ENCODE results near the gene RMDN2.
"Not testable (repeated sequence)": the region's sequence is repeated elsewhere in the genome, so short reads cannot be mapped to it uniquely, and the experiment has no call there.

RMDN2 gene

GRCh38 chr2:37921781-37922180 lies 3.3 kb upstream of the RMDN2 start:
- in situ Hi-C loops (cut with HindIII; ENCODE audit: low pct_unique_long_range_greater_than_20kb, low sequenced_read_pairs) = no loop called here
- no peak for DNase-seq (ENCODE audit: low read depth in 1 of 2, low spot score in 1 of 2)

DNA sequence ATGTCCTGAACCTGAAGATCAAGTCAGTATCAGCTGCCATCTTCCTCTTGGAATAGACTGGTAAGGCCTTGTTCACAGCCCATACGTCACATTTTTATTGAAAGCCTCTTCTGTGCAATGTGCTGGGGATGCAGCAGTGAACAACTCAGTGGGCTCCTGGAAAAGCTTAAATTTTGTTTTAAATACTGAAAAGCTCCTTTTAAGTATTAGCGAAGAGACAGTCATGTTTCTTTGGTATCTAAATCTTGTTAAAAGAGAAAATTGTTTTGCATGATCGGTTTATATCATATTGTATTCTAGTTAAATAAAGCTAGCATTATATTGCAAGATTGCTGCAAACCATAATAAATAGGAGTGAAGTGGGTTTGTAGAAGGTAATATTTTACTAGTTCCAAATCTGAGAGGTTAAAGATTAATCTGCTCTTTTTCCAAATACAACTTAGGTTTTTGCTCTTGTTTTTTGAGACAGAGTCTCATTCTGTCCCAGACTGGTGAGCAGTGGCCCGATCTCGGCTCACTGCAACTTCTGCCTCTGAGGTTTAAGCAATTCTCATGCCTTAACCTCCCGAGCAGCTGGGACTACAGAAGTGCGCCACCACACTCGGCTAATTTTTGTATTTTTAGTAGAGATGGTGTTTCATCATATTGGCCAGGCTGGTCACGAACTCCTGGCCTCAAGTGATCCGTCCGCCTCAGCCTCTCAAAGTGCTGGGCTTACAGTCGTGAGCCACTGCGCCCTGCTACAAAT lies 1.6 kb upstream of the RMDN2 start:
- in situ Hi-C loops (cut with HindIII; ENCODE audit: low pct_unique_long_range_greater_than_20kb, low sequenced_read_pairs) = no loop called here
- no peak for DNase-seq (ENCODE audit: low read depth in 1 of 2, low spot score in 1 of 2)
- no peak for TF ChIP-seq JUND (IDR thresholded peaks at IDR 0.05; ENCODE audit: low read depth)

More at GRCh38 chr2:37921781-37922180, 3.3 kb upstream of the RMDN2 start:
- TF ChIP-seq JUND (IDR thresholded peaks at IDR 0.05; ENCODE audit: low read depth) = no peak

DNA sequence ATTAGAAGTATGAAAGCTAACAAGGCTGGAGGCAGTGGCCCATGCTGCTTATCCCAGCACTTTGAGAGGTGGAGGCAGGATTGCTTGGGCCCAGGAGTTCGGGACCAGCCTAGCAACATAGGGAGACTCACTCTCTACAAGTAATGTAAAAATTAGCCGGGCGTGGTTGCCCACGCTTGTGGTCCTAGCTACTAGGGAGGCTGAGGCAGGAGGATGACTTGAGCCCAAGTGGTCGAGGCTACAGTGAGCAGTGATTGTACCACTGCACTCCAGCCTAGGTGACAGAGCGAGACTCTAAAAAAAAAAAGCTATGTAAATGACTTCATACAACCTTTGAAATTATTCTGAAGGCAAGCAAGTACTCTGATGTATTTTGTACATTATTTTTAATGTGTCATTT lies 1.5 kb downstream of the RMDN2 start:
- TF ChIP-seq JUND (IDR thresholded peaks at IDR 0.05; ENCODE audit: low read depth) = no peak
- no peak for DNase-seq (ENCODE audit: low read depth in 1 of 2, low spot score in 1 of 2)
- in situ Hi-C loops (cut with HindIII; ENCODE audit: low pct_unique_long_range_greater_than_20kb, low sequenced_read_pairs) = no loop called here

DNA sequence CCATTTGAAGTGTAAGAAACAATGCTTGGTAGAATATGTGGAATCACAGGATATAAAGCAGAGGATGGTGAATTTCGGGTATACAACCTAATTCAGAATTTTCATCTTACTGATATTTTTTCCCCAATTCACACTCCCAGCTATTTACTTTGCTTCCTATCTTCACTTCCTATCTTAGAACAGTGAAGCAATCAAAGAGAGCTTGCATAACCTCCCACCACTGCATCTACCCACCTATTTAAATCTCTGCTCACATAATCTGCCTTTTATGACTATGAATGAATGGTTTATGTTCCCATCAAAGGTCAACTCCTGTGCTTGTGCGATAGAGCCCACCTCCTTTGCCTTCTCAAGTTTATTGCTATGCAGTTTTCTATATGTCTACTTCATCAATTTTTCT lies 3.3 kb downstream of the RMDN2 start:
- TF ChIP-seq JUND (IDR thresholded peaks at IDR 0.05; ENCODE audit: low read depth) = no peak
- no peak for DNase-seq (ENCODE audit: low read depth in 1 of 2, low spot score in 1 of 2)
- in situ Hi-C loops (cut with HindIII; ENCODE audit: low pct_unique_long_range_greater_than_20kb, low sequenced_read_pairs) = no loop called here

- in situ Hi-C loops (cut with HindIII; ENCODE audit: low pct_unique_long_range_greater_than_20kb, low sequenced_read_pairs); DNase-seq (ENCODE audit: low read depth in 1 of 2, low spot score in 1 of 2): not testable (repeated sequence)
Observed at GRCh38 chr2:37930392-37930791, 5.3 kb downstream of the RMDN2 start.

DNA sequence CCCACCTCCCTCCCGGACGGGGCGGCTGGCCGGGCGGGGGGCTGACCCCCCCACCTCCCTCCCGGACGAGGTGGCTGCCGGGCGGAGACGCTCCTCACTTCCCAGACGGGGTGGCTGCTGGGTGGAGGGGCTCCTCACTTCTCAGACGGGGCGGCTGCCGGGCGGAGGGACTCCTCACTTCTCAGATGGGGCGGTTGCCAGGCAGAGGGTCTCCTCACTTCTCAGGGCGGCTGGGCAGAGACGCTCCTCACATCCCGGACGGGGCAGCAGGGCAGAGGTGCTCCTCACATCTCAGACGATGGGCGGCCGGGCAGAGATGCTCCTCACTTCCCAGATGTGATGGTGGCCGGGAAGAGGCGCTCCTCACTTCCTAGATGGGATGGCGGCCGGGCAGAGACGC lies 7.8 kb downstream of the RMDN2 start:
- DNase-seq (ENCODE audit: low read depth in 1 of 2, low spot score in 1 of 2); in situ Hi-C loops (cut with HindIII; ENCODE audit: low pct_unique_long_range_greater_than_20kb, low sequenced_read_pairs): not testable (repeated sequence)

DNA sequence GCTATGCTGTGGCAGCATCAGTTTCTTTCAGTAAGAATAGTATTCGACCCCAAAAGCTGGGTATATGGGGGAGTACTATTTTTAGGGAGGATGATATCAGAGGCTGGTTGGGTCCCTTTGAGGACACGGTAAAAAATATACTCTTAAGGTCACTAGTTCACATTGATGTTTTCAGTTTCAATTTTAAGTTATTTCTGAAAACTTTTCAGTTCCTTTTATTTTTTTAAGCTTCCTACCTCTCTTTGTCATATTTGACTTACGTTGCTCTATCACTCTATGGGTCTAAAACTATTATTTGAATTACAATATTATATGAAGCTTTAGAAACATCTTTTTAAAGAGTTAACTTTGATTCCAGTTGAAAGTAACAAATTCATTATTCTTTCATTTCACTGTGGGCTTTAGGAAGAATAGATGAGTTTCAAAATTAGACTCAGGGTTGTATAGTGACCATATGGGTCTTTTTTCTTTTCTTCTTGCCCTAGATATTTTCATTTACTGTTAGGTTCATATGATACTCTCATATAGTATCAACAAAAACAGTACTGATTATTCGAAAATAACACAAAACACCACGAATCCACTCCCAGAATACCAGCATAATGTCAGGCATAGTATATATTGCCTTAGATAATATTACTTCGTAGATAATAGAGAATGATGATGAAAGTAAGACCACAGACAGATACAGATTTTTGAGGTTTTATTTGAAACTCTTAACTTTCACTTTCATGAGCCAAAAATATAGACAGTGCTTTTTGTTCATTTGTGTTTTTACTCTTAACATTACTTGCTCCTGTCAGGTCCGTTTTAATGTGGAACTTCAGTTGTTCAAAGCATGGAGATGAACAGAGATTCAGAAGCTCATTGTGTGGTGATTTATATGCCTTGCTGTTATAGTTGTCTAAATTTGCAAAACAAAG lies 9.8 kb downstream of the RMDN2 start:
- DNase-seq (ENCODE audit: low read depth in 1 of 2, low spot score in 1 of 2) = no peak
- no peak for TF ChIP-seq JUND (IDR thresholded peaks at IDR 0.05; ENCODE audit: low read depth)
- in situ Hi-C loops (cut with HindIII; ENCODE audit: low pct_unique_long_range_greater_than_20kb, low sequenced_read_pairs) = no loop called here

GRCh38 chr2:37937568-37937967 lies 12.5 kb downstream of the RMDN2 start:
- in situ Hi-C loops (cut with HindIII; ENCODE audit: low pct_unique_long_range_greater_than_20kb, low sequenced_read_pairs); DNase-seq (ENCODE audit: low read depth in 1 of 2, low spot score in 1 of 2): not testable (repeated sequence)

DNA sequence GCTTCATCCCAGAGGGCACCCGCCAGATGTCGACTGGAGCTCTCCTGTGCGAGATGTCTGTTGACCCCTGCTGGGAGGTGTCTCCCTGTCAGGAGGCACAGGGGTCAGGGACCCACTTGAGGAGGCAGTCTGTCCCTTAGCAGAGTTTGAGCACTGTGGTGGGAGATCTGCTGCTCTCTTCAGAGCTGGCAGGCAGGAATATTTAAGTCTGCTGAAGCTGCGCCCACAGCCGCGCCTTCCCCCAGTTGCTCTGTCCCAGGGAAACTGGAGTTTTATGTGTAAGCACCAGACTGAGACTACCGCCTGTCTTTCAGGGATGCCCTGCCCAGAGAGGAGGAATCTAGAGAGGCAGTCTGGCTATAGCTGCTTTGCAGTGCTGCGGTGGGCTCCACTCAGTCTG lies 16.2 kb downstream of the RMDN2 start:
- in situ Hi-C loops (cut with HindIII; ENCODE audit: low pct_unique_long_range_greater_than_20kb, low sequenced_read_pairs); DNase-seq (ENCODE audit: low read depth in 1 of 2, low spot score in 1 of 2): not testable (repeated sequence)

DNA sequence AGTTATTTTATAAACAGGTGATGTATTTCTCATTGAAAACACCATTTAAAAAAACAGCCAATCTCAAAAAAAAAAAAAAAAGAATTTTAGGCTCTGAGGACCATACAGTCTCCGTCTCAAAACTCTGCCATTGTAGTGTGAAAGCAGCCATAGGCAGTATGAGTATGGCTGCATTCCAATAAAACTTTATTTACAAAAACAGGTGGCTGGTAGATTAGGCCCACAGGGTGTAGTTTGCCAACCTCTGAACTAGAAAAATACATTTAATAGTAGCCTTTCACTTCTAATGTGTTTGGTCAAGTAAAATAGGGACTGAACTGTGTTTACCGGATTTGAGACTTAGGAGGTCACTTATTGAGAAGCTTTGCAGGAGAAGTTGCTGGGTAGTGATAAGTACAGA lies 19.2 kb downstream of the RMDN2 start:
- no peak for DNase-seq (ENCODE audit: low read depth in 1 of 2, low spot score in 1 of 2)
- in situ Hi-C loops (cut with HindIII; ENCODE audit: low pct_unique_long_range_greater_than_20kb, low sequenced_read_pairs) = no loop called here
- no peak for TF ChIP-seq JUND (IDR thresholded peaks at IDR 0.05; ENCODE audit: low read depth)

DNA sequence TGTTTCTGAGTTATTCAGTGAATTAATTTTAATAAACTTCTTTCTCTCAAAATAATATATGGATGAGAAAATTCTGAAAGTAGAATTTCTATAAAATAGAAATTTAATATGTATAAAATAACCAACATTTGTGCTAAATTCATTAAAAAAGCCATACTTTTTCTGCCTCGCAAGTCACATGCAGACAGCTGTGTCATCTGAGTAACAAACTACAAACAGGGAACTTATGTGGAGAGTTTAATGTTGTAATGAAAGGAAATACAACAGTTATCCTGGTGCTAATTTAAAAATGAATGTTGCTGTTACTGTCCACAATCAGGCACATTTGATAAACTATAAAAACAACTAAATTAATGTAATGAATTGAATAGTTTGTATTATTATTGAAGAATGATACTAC lies 22.2 kb downstream of the RMDN2 start:
- no peak for DNase-seq (ENCODE audit: low read depth in 1 of 2, low spot score in 1 of 2)
- no peak for TF ChIP-seq JUND (IDR thresholded peaks at IDR 0.05; ENCODE audit: low read depth)
- in situ Hi-C loops (cut with HindIII; ENCODE audit: low pct_unique_long_range_greater_than_20kb, low sequenced_read_pairs) = no loop called here

DNA sequence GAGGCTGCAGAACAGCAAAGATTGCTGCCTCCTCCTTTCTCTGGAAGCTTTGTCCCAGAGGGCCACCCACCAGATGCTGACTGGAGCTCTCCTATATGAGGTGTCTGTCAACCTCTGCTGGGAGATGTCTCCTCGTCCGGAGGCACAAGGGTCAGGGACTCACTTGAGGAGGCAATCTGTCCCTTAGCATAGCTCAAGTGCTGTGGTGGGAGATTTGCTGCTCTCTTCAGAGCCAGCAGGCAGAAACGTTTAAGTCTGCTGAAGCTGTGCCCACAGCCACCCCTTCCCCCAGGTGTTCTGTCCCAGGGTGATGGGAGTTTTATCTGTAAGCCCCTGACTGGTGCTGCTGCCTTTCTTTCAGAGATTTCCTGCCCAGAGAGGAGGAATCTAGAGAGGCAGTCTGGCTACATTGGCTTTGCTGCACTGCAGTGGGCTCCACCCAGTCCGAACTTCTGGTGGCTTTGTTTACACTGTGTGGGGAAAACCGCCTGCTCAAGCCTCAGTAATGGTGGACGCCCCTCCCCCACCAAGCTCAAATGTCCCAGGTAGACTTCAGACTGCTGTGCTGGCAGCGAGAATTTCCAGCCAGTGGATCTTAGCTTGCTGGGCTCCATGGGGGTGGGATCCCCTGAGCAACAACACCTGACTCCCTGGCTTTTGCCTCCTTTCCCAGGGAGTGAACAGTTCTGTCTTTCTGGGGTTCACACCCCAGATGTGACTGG lies 37.1 kb downstream of the RMDN2 start:
- in situ Hi-C loops (cut with HindIII; ENCODE audit: low pct_unique_long_range_greater_than_20kb, low sequenced_read_pairs) = not testable (repeated sequence)
- DNase-seq (ENCODE audit: low read depth in 1 of 2, low spot score in 1 of 2) = peak in 1 of 2 experiments; percentile 15

GRCh38 chr2:37962740-37963121 lies 37.6 kb downstream of the RMDN2 start:
- in situ Hi-C loops (cut with HindIII; ENCODE audit: low pct_unique_long_range_greater_than_20kb, low sequenced_read_pairs); DNase-seq (ENCODE audit: low read depth in 1 of 2, low spot score in 1 of 2): not testable (repeated sequence)

- in situ Hi-C loops (cut with HindIII; ENCODE audit: low pct_unique_long_range_greater_than_20kb, low sequenced_read_pairs); DNase-seq (ENCODE audit: low read depth in 1 of 2, low spot score in 1 of 2): not testable (repeated sequence)
Observed at GRCh38 chr2:37963901-37964300, 38.8 kb downstream of the RMDN2 start.

Data from T47D (cell line).